ENCODE measurements around the gene GLOD4.

DNA sequence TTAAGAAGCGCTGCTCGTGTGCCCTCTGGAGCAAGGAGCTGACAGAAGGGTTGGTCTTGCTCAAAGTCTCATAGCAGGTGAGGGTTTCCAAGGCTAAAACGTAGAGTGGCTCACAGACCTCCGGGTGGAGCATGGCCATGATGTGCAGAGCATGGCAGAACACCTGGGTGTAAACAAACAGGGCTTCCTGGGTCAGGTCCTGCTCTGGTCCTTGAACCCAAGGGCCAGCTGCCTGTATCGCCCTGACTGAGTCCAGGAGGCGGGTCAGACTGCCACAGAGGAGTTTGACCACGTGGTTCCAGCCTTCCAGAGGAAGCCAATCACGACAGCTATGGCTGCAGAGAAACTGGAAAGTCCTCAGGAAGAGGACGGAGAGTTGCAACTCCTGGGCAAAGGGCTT is 37.1 kb downstream of the GLOD4 start:
- TF ChIP-seq CTCF (IDR thresholded peaks at IDR 0.05), result no peak
- no peak for TF ChIP-seq POLR2A (IDR thresholded peaks at IDR 0.05)
